Measurements from ENCODE around the gene IGFBP2.

IGFBP2 gene

DNA sequence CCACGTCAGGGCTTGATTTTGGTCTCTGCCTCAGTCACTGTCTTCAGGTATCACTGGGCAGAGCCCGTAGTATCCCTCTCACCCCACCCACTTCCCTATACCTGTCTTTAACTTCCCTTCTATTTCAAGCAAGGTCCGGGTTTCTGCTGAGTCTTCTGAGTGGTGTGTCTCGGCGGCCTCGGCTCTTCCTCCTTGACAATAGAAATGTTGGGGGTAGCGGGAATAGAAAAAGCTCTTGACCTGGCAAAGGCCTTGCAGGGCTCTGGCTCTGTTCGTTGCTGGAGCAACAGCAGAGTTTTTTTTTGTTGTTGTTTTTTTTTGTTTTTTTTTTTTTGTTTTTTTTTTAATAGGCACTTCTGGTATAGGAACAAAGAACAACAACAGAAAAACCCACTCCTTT is 78.1 kb downstream of the IGFBP2 start:
- Mint-ChIP-seq H3K27ac (no peak overlapping the region), H3K36me3 (no peaks in the 10 kb centered on the region), H3K4me1 (no peaks in the 10 kb centered on the region), H3K4me3 (no peak overlapping the region), H3K9me3 (no peaks in the 10 kb centered on the region), H3K27me3 (peaks cover 12% of the 10 kb centered on the region)
- no peak for ATAC-seq

DNA sequence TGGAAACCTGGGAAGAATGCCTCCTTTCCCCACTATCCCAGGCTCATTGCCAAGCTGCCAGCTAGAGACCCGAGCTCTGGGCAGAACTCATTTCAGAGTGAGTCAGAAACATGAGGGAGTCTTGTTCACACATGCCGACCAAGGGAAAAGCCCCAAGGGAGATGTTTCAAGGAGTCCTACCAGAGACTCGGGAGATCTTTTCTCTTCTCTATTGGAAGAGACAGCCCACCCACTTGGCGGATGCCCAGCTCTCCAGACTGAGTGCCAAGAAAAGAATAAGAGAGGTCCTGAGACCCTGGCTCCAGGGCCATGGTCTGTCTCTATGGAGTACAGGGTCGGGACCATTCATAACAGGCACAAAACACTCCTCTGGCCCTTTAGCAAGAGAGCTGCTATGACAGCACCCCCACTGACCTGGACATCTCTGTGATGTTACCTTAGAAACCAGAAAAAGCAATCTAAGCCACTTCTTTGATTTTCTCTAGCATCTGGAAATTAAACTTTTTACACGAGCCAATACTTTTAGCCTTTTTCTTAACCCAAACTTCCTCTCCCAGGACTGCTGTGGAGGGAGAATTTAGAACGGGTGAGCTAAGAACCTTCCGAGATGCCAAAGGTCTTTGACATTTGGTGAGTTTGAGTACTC is 80.6 kb downstream of the IGFBP2 start:
- ATAC-seq = no peak
- H3K27ac Mint-ChIP-seq = no peak overlapping the region
- no peaks in the 10 kb centered on the region for H3K9me3 Mint-ChIP-seq

More for the DNA sequence above, 80.6 kb downstream of the IGFBP2 start:
- H3K4me3 Mint-ChIP-seq = no peak overlapping the region
- H3K4me1 Mint-ChIP-seq = no peaks in the 10 kb centered on the region
- peaks cover 20% of the 10 kb centered on the region for H3K27me3 Mint-ChIP-seq
- no peaks in the 10 kb centered on the region for H3K36me3 Mint-ChIP-seq
